Keratinocyte (primary cell): ENCODE data around the gene SPRR2F. TPM values are rescaled to one million over a fixed set of nuclear protein-coding genes. Genes with fewer than 3 reads are reported as not detected.
"Not testable (repeated sequence)": the region's sequence is repeated elsewhere in the genome, so short reads cannot be mapped to it uniquely, and the experiment has no call there.

Experiments
- DNase-seq: peaks from one replicate; pipeline ENCODE4 v3.0.0-alpha.2; 2011; ENCODE audit warnings: low read depth, missing footprints, low spot score
- FAIRE-seq: peaks from 2 replicates; lab custom pipeline; 2011; peaks lifted over from hg19 to GRCh38; lab: Jason Lieb, UNC
- H2AFZ ChIP-seq: 2 replicates; pipeline ENCODE4 v1.6.0; 2012; ENCODE audit warnings: low read length, control low read depth, inconsistent platforms; ENCODE audit not compliant: control insufficient read depth
- H3K27ac ChIP-seq: 2 replicates; pipeline ENCODE4 v1.5.1; 2011; ENCODE audit warnings: low read length; ENCODE audit not compliant: control insufficient read depth, insufficient read depth
- H3K27me3 ChIP-seq: 3 replicates; pipeline ENCODE4 v1.6.0; 2011; ENCODE audit warnings: low read length; ENCODE audit not compliant: control insufficient read depth, insufficient read depth; ENCODE audit errors: extremely low read depth
- H3K36me3 ChIP-seq, 2 experiments: 2 replicates in 1 of 2; 3 replicates in 1 of 2; pipeline ENCODE4 v1.5.1; 2011; ENCODE audit warnings: low read length in 2 of 2, mild to moderate bottlenecking in 1 of 2; ENCODE audit not compliant: control insufficient read depth in 2 of 2, insufficient read depth in 2 of 2; ENCODE audit errors: extremely low read depth in 1 of 2
- H3K4me1 ChIP-seq: 3 replicates; pipeline ENCODE4 v1.5.1; 2011; ENCODE audit warnings: low read length; ENCODE audit not compliant: control insufficient read depth, insufficient read depth; ENCODE audit errors: extremely low read depth
- H3K4me2 ChIP-seq: 3 replicates; pipeline ENCODE4 v1.6.0; 2011; ENCODE audit warnings: low read depth, low read length; ENCODE audit not compliant: control insufficient read depth, insufficient read depth; ENCODE audit errors: extremely low read depth
- H3K4me3 ChIP-seq, 3 experiments: fragments of 200-600 bp in 1 of 3; sonication (generic) in 1 of 3; 2 replicates in 2 of 3; 3 replicates in 1 of 3; pipeline ENCODE4 v1.5.1; 2011 to 2016; ENCODE audit warnings: low read length in 3 of 3, mild to moderate bottlenecking in 3 of 3, control low read depth in 2 of 3, inconsistent platforms in 1 of 3, low read depth in 1 of 3, mixed read lengths in 1 of 3, mixed run types in 1 of 3, moderate library complexity in 1 of 3; ENCODE audit not compliant: control insufficient read depth in 2 of 3, insufficient read depth in 2 of 3; ENCODE audit errors: extremely low read depth in 1 of 3
- H3K79me2 ChIP-seq: 2 replicates; pipeline ENCODE4 v1.6.0; 2012; ENCODE audit warnings: low read length; ENCODE audit not compliant: control insufficient read depth, insufficient read depth
- H3K9ac ChIP-seq: 3 replicates; pipeline ENCODE4 v1.6.0; 2011; ENCODE audit warnings: low read length; ENCODE audit not compliant: control insufficient read depth, insufficient read depth; ENCODE audit errors: extremely low read depth
- H3K9me1 ChIP-seq: 3 replicates; pipeline ENCODE4 v1.6.0; 2011; ENCODE audit warnings: low read length; ENCODE audit not compliant: control insufficient read depth, insufficient read depth; ENCODE audit errors: extremely low read depth
- H3K9me3 ChIP-seq: 2 replicates; pipeline ENCODE4 v1.5.1; 2012; ENCODE audit warnings: low read depth, low read length; ENCODE audit not compliant: control insufficient read depth
- H4K20me1 ChIP-seq: 3 replicates; pipeline ENCODE4 v1.6.0; 2011; ENCODE audit warnings: low read length; ENCODE audit not compliant: control insufficient read depth, insufficient read depth; ENCODE audit errors: extremely low read depth
- CTCF ChIP-seq, 3 experiments: IDR thresholded peaks in 1 of 3; conservative IDR thresholded peaks in 1 of 3; optimal IDR thresholded peaks in 1 of 3; 2 replicates in 2 of 3; 3 replicates in 1 of 3; pipeline versions ENCODE3 to v1.5.1; 2011; ENCODE audit warnings: low read length in 3 of 3, mild to moderate bottlenecking in 3 of 3, moderate library complexity in 2 of 3, control low read depth in 1 of 3, inconsistent platforms in 1 of 3; ENCODE audit not compliant: insufficient read depth in 2 of 3; ENCODE audit errors: extremely low read depth in 1 of 3
- EZH2 ChIP-seq: IDR thresholded peaks from one replicate; pipeline ENCODE4 v1.6.1; 2012; ENCODE audit warnings: inconsistent platforms, mild to moderate bottlenecking, low read length, moderate library complexity
- dilution Hi-C: fragments of 300-500 bp; cut with MboI; formaldehyde crosslinking; loops from one replicate; pipeline ENCODE4 v1.7.0; 2020; ENCODE audit warnings: low sequenced_read_pairs; ENCODE audit not compliant: extremely low pct_ligation_motif_present
- polyA plus RNA-seq, 5 experiments: library from polyadenylated mRNA; depleted of rRNA in 3 of 5; stranded (reverse) in 3 of 5; stranded (forward) in 1 of 5; unstranded in 1 of 5; fragments of >200 nt; gene quantifications; 1 replicate in 1 of 5; 2 replicates in 3 of 5; 3 replicates in 1 of 5; pipeline versions ENCODE4 v1.2.1 to v1.2.3, GENCODE V29; 2011 to 2012; ENCODE audit warnings: missing spikeins in 2 of 5, low read depth in 1 of 5, low replicate concordance in 1 of 5

SPRR2F gene
- polyA plus RNA-seq, 1 donor (not counting 4 experiments of a cell fraction or from before 2014, with no cell fraction given): not detected

DNA sequence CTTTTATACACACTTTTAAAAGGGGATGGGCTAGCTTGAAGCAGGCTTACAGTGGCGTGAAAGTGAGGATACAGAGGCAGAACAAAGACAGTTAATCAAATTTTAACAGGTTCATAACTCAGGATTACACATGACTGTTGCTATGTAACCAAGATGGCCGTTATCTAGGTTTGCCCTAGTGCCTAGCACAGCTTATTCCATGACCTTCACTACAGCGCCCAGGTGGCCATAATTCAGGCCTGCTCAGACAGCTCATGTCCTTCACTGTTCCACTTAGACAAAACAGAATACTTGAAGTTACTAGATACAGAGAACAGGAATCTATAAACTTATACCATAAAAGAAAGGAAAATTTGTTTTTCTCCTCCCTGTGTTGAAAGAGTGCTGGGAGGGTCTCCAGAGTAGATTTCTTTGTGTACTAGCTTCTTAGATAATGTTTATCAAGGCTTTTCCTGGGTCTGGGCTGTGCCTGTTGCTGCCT is 6.2 kb upstream of the SPRR2F start:
- peak; percentile 80 for FAIRE-seq
- H3K4me1 ChIP-seq: peaks cover 21% of the 10 kb centered on the region
- H3K4me2 ChIP-seq: no peak overlapping the region
- H3K79me2 ChIP-seq: no peaks in the 10 kb centered on the region
- H4K20me1 ChIP-seq: no peaks in the 10 kb centered on the region
- H3K36me3 ChIP-seq: no peaks in the 10 kb centered on the region
- no peak for TF ChIP-seq CTCF (optimal IDR thresholded peaks at IDR 0.05 in 1 of 3, IDR thresholded peaks at IDR 0.05 in 1 of 3, conservative IDR thresholded peaks at IDR 0.05 in 1 of 3; ENCODE audit: extremely low read depth in 1 of 3, insufficient read depth in 2 of 3, low read length in 3 of 3)
- no peak for TF ChIP-seq EZH2
- DNase-seq: no peak
- no peak overlapping the region for H2AFZ ChIP-seq
- no peaks in the 10 kb centered on the region for H3K27me3 ChIP-seq
- H3K4me3 ChIP-seq: no peak overlapping the region
- dilution Hi-C loops: no loop called here
- H3K9ac ChIP-seq: no peak overlapping the region
- no peak overlapping the region for H3K27ac ChIP-seq
- H3K9me3 ChIP-seq: no peaks in the 10 kb centered on the region
- no peaks in the 10 kb centered on the region for H3K9me1 ChIP-seq

DNA sequence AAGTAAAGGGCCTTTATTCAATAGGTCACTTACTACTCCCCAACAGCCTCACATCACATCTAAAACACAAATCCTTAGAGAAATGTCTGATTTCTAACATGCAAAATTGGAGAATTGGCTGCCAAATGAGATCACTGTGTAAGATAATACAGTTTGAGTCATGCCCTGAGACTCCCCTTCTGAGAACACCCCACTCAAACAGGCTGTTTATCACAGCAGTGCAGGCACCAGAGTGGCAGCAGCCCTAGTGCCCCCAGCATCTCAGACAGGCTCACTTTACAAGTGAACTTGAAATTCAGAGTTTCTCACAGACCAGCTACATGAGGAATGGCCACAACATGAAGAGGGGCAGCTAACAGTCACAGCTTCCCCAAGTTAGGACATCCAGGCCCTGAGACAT is 1.9 kb upstream of the SPRR2F start:
- H3K27ac ChIP-seq, H3K27me3 ChIP-seq, DNase-seq, H3K4me1 ChIP-seq, H3K9ac ChIP-seq, H3K9me3 ChIP-seq, H3K9me1 ChIP-seq, H3K36me3 ChIP-seq, H2AFZ ChIP-seq, H3K4me2 ChIP-seq, H3K4me3 ChIP-seq, H4K20me1 ChIP-seq, dilution Hi-C loops, FAIRE-seq, H3K79me2 ChIP-seq: not testable (repeated sequence)

DNA sequence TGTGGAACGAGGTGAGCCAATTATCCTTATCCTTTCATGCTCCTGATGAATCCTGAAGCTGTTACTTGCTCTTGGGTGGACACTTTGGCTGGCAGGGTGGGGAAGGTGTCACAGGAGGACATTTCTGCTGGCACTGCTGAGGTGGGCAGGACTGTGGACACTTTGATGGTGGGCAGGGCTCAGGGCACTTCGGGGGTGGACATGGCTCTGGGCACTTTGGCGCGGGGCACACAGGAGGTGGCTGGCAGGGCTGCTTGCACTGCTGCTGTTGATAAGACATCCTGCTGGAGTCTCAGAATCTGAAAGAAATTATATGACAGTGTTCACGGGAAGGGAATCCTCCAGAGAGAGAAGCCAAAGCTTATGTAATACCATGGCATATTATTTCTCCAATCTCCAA is 862 bp downstream of the SPRR2F start:
- H3K9me3 ChIP-seq, dilution Hi-C loops, H3K9me1 ChIP-seq, H3K9ac ChIP-seq, H3K27me3 ChIP-seq, H3K79me2 ChIP-seq, H3K4me2 ChIP-seq, DNase-seq, H2AFZ ChIP-seq, H3K27ac ChIP-seq, H4K20me1 ChIP-seq, H3K36me3 ChIP-seq, H3K4me1 ChIP-seq, FAIRE-seq, H3K4me3 ChIP-seq: not testable (repeated sequence)
